WTC11 (cell line): ENCODE data around the gene FBXW4.

ENCODE experiments used
- IRF2 ChIP-seq: sonication (generic); formaldehyde crosslinking; IDR thresholded peaks from 2 replicates; pipeline ENCODE4 v1.8.0; 2022; ENCODE audit warnings: low read depth, missing genetic modification reagents, borderline replicate concordance
- NFATC4 ChIP-seq: fragments of 250-450 bp; sonication (Bioruptor Pico); IDR thresholded peaks from 2 replicates; pipeline ENCODE4 v1.9.0; 2021; ENCODE audit warnings: mild to moderate bottlenecking
- NR2C2 ChIP-seq: sonication (generic); formaldehyde crosslinking; IDR thresholded peaks from 2 replicates; pipeline ENCODE4 v1.8.0; 2022; ENCODE audit warnings: mild to moderate bottlenecking, missing genetic modification reagents
- RORB ChIP-seq: fragments of 250-450 bp; sonication (Bioruptor Pico); IDR thresholded peaks from 2 replicates; pipeline ENCODE4 v1.9.0; 2021; ENCODE audit warnings: mild to moderate bottlenecking
- SMAD3 ChIP-seq: sonication (generic); formaldehyde crosslinking; IDR thresholded peaks from 2 replicates; pipeline ENCODE4 v1.8.0; 2022; ENCODE audit warnings: missing genetic modification reagents, mild to moderate bottlenecking, borderline replicate concordance
- TF ChIP-seq, protein P1 (sequence below): fragments of 200-600 bp; IDR thresholded peaks from 2 replicates; pipeline ENCODE4 v1.8.0; 2022; ENCODE audit warnings: antibody characterized with exemption
- TF ChIP-seq, protein P2 (sequence below): sonication (generic); formaldehyde crosslinking; IDR thresholded peaks from 2 replicates; pipeline ENCODE4 v1.8.1; 2023; ENCODE audit warnings: mild to moderate bottlenecking, missing genetic modification reagents
- TF ChIP-seq, protein P3 (sequence below): sonication (generic); formaldehyde crosslinking; IDR thresholded peaks from 2 replicates; pipeline ENCODE4 v1.8.0; 2022; ENCODE audit warnings: mild to moderate bottlenecking, missing genetic modification reagents
- TF ChIP-seq, protein P4 (sequence below): sonication (generic); formaldehyde crosslinking; IDR thresholded peaks from 2 replicates; pipeline ENCODE4 v1.8.1; 2022; ENCODE audit warnings: low read depth, missing genetic modification reagents, borderline replicate concordance

DNA sequence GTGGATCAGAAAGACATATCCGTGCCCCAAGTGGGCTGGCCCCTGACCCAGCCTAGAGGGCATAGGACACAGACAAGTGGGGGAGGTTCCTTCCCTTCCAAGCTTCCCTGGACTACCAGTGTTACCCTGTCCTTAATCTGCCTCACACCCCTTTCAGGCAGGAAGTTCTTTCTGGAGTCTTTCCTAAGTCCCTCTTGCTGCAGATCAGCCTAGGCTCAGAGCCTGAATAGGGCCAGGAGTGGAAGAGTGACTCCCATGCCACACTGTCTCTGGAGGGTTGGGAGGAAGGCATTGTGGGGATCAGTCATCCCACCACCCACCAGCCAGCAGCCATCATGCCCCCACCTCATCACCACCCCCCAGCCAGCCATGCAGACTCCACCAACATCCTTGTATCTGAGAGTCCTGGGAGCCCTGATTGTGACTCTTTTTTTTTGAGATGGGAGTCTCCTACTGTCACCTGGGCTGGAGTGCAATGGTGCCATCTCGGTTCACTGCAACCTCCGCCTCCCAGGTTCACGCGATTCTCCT lies 129.5 kb downstream of the FBXW4 start:
- TF ChIP-seq IRF2: no peak
- TF ChIP-seq, protein P1, sequence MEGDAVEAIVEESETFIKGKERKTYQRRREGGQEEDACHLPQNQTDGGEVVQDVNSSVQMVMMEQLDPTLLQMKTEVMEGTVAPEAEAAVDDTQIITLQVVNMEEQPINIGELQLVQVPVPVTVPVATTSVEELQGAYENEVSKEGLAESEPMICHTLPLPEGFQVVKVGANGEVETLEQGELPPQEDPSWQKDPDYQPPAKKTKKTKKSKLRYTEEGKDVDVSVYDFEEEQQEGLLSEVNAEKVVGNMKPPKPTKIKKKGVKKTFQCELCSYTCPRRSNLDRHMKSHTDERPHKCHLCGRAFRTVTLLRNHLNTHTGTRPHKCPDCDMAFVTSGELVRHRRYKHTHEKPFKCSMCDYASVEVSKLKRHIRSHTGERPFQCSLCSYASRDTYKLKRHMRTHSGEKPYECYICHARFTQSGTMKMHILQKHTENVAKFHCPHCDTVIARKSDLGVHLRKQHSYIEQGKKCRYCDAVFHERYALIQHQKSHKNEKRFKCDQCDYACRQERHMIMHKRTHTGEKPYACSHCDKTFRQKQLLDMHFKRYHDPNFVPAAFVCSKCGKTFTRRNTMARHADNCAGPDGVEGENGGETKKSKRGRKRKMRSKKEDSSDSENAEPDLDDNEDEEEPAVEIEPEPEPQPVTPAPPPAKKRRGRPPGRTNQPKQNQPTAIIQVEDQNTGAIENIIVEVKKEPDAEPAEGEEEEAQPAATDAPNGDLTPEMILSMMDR: no peak
- no peak for TF ChIP-seq NFATC4 (CRISPR knock-in tag)
- TF ChIP-seq, protein P2, sequence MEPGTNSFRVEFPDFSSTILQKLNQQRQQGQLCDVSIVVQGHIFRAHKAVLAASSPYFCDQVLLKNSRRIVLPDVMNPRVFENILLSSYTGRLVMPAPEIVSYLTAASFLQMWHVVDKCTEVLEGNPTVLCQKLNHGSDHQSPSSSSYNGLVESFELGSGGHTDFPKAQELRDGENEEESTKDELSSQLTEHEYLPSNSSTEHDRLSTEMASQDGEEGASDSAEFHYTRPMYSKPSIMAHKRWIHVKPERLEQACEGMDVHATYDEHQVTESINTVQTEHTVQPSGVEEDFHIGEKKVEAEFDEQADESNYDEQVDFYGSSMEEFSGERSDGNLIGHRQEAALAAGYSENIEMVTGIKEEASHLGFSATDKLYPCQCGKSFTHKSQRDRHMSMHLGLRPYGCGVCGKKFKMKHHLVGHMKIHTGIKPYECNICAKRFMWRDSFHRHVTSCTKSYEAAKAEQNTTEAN: no peak
- TF ChIP-seq, protein P3, sequence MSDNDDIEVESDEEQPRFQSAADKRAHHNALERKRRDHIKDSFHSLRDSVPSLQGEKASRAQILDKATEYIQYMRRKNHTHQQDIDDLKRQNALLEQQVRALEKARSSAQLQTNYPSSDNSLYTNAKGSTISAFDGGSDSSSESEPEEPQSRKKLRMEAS (CRISPR knock-in tag): no peak
- TF ChIP-seq RORB: no peak
- TF ChIP-seq, protein P4, sequence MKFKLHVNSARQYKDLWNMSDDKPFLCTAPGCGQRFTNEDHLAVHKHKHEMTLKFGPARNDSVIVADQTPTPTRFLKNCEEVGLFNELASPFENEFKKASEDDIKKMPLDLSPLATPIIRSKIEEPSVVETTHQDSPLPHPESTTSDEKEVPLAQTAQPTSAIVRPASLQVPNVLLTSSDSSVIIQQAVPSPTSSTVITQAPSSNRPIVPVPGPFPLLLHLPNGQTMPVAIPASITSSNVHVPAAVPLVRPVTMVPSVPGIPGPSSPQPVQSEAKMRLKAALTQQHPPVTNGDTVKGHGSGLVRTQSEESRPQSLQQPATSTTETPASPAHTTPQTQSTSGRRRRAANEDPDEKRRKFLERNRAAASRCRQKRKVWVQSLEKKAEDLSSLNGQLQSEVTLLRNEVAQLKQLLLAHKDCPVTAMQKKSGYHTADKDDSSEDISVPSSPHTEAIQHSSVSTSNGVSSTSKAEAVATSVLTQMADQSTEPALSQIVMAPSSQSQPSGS: no peak
- TF ChIP-seq NR2C2 (CRISPR knock-in tag): no peak
- TF ChIP-seq SMAD3 (CRISPR knock-in tag): no peak
